ENCODE measurements around the gene ECE1.

ECE1 gene

GRCh38 chr1:21225065-21225464 is 65.2 kb downstream of the ECE1 start:
- Histone ChIP-seq H3K4me1 (ENCODE audit: control insufficient read depth in 2 of 2, insufficient read depth in 1 of 2, low read depth in 1 of 2, low read length in 2 of 2) (no peaks in the 10 kb centered on the region), H3K4ac (ENCODE audit: low read length) (no peak overlapping the region), H3K4me2 (ENCODE audit: insufficient read depth, low read length, poor library complexity, severe bottlenecking) (no peak overlapping the region), H2BK12ac (ENCODE audit: low read length) (no peak overlapping the region), H2BK5ac (ENCODE audit: low read length) (no peak overlapping the region), H3K9me3 (replicated peaks in 1 of 2; ENCODE audit: control insufficient read depth in 2 of 2, insufficient read depth in 1 of 2, low read depth in 1 of 2, low read length in 2 of 2) (no peaks in the 10 kb centered on the region), H3K4me3 (ENCODE audit: low read length in 2 of 2) (no peak overlapping the region), H4K8ac (ENCODE audit: low read depth, low read length) (no peak overlapping the region), H3K14ac (ENCODE audit: low read length) (peak overlapping the region; percentile 21), H3K27ac (replicated peaks; ENCODE audit: low read length) (no peak overlapping the region), H3K9ac (ENCODE audit: low read depth, low read length, poor library complexity) (peak overlapping the region; percentile 50), H2BK15ac (ENCODE audit: low read length) (peak overlapping the region; percentile 37), H3K79me1 (ENCODE audit: low read depth, low read length) (peaks cover 2% of the 10 kb centered on the region), H3K36me3 (replicated peaks in 1 of 2; ENCODE audit: control insufficient read depth in 2 of 2, insufficient read depth in 2 of 2, low read length in 2 of 2) (peaks cover 4 to 68% of the 10 kb centered on the region in 2 donors), H4K91ac (ENCODE audit: low read depth, low read length, poor library complexity) (no peak overlapping the region), H2AK5ac (ENCODE audit: low read depth, low read length) (peak overlapping the region; percentile 75), H3K18ac (ENCODE audit: low read length) (no peak overlapping the region), H2BK120ac (ENCODE audit: low read depth, low read length) (no peak overlapping the region), H2AFZ (ENCODE audit: low read length) (no peak overlapping the region), H3K27me3 (ENCODE audit: control insufficient read depth in 3 of 3, insufficient read depth in 3 of 3, low read depth in 1 of 3, low read length in 3 of 3) (no peaks in the 10 kb centered on the region), H3K23ac (ENCODE audit: low read depth, low read length, poor library complexity) (peak overlapping the region; percentile 91)
- DNase-seq (ENCODE audit: low spot score), result no peak
- WGBS, 2 donors (ENCODE audit: extremely low coverage in 2 of 2, insufficient read length in 2 of 2, insufficient replicate concordance in 1 of 2), result no CpG with 5 or more reads among the region's 33 CpGs

- Histone ChIP-seq H4K8ac (ENCODE audit: low read depth, low read length) (no peak overlapping the region), H2AFZ (ENCODE audit: low read length) (no peak overlapping the region), H4K91ac (ENCODE audit: low read depth, low read length, poor library complexity) (no peak overlapping the region), H3K9me3 (replicated peaks in 1 of 2; ENCODE audit: control insufficient read depth in 2 of 2, insufficient read depth in 1 of 2, low read depth in 1 of 2, low read length in 2 of 2) (no peaks in the 10 kb centered on the region), H2BK5ac (ENCODE audit: low read length) (no peak overlapping the region), H3K4me3 (ENCODE audit: low read length in 2 of 2) (no peak overlapping the region), H3K36me3 (replicated peaks in 1 of 2; ENCODE audit: control insufficient read depth in 2 of 2, insufficient read depth in 2 of 2, low read length in 2 of 2) (peaks cover 2 to 66% of the 10 kb centered on the region in 2 donors), H3K9ac (ENCODE audit: low read depth, low read length, poor library complexity) (no peak overlapping the region), H3K18ac (ENCODE audit: low read length) (no peak overlapping the region), H3K4me2 (ENCODE audit: insufficient read depth, low read length, poor library complexity, severe bottlenecking) (no peak overlapping the region), H3K27ac (replicated peaks; ENCODE audit: low read length) (no peak overlapping the region), H3K4me1 (ENCODE audit: control insufficient read depth in 2 of 2, insufficient read depth in 1 of 2, low read depth in 1 of 2, low read length in 2 of 2) (peaks cover 0 to 5% of the 10 kb centered on the region in 2 donors), H2BK120ac (ENCODE audit: low read depth, low read length) (no peak overlapping the region), H2AK5ac (ENCODE audit: low read depth, low read length) (no peak overlapping the region), H3K14ac (ENCODE audit: low read length) (no peak overlapping the region), H2BK15ac (ENCODE audit: low read length) (no peak overlapping the region), H3K23ac (ENCODE audit: low read depth, low read length, poor library complexity) (no peak overlapping the region), H3K79me1 (ENCODE audit: low read depth, low read length) (peaks cover 2% of the 10 kb centered on the region), H3K4ac (ENCODE audit: low read length) (no peak overlapping the region), H2BK12ac (ENCODE audit: low read length) (no peak overlapping the region), H3K27me3 (ENCODE audit: control insufficient read depth in 3 of 3, insufficient read depth in 3 of 3, low read depth in 1 of 3, low read length in 3 of 3) (no peaks in the 10 kb centered on the region)
- no CpG with 5 or more reads among the region's 7 CpGs for WGBS, 2 donors (ENCODE audit: extremely low coverage in 2 of 2, insufficient read length in 2 of 2, insufficient replicate concordance in 1 of 2)
- no peak for DNase-seq (ENCODE audit: low spot score)
Measured at GRCh38 chr1:21220815-21221214, 69.4 kb downstream of the ECE1 start.

GRCh38 chr1:21219674-21220073 is 70.6 kb downstream of the ECE1 start:
- WGBS, 2 donors (ENCODE audit: extremely low coverage in 2 of 2, insufficient read length in 2 of 2, insufficient replicate concordance in 1 of 2), result no CpG with 5 or more reads among the region's 21 CpGs
- Histone ChIP-seq H3K9me3 (replicated peaks in 1 of 2; ENCODE audit: control insufficient read depth in 2 of 2, insufficient read depth in 1 of 2, low read depth in 1 of 2, low read length in 2 of 2) (no peaks in the 10 kb centered on the region), H4K91ac (ENCODE audit: low read depth, low read length, poor library complexity) (no peak overlapping the region), H4K8ac (ENCODE audit: low read depth, low read length) (no peak overlapping the region), H3K9ac (ENCODE audit: low read depth, low read length, poor library complexity) (no peak overlapping the region), H2BK120ac (ENCODE audit: low read depth, low read length) (no peak overlapping the region), H3K14ac (ENCODE audit: low read length) (no peak overlapping the region), H3K79me1 (ENCODE audit: low read depth, low read length) (peaks cover 2% of the 10 kb centered on the region), H3K4me1 (ENCODE audit: control insufficient read depth in 2 of 2, insufficient read depth in 1 of 2, low read depth in 1 of 2, low read length in 2 of 2) (peaks cover 0 to 5% of the 10 kb centered on the region in 2 donors), H2AK5ac (ENCODE audit: low read depth, low read length) (no peak overlapping the region), H3K4me3 (ENCODE audit: low read length in 2 of 2) (no peak overlapping the region), H2BK12ac (ENCODE audit: low read length) (no peak overlapping the region), H2AFZ (ENCODE audit: low read length) (no peak overlapping the region), H3K23ac (ENCODE audit: low read depth, low read length, poor library complexity) (no peak overlapping the region), H3K36me3 (replicated peaks in 1 of 2; ENCODE audit: control insufficient read depth in 2 of 2, insufficient read depth in 2 of 2, low read length in 2 of 2) (peaks cover 0 to 56% of the 10 kb centered on the region in 2 donors), H3K18ac (ENCODE audit: low read length) (no peak overlapping the region), H2BK5ac (ENCODE audit: low read length) (no peak overlapping the region), H3K4me2 (ENCODE audit: insufficient read depth, low read length, poor library complexity, severe bottlenecking) (no peak overlapping the region), H3K27ac (replicated peaks; ENCODE audit: low read length) (no peak overlapping the region), H2BK15ac (ENCODE audit: low read length) (no peak overlapping the region), H3K27me3 (ENCODE audit: control insufficient read depth in 3 of 3, insufficient read depth in 3 of 3, low read depth in 1 of 3, low read length in 3 of 3) (no peaks in the 10 kb centered on the region), H3K4ac (ENCODE audit: low read length) (no peak overlapping the region)
- DNase-seq (ENCODE audit: low spot score), result no peak

- Histone ChIP-seq H2AFZ (ENCODE audit: low read length) (no peak overlapping the region), H3K4me3 (ENCODE audit: low read length in 2 of 2) (no peak overlapping the region), H3K18ac (ENCODE audit: low read length) (peak overlapping the region; percentile 89), H3K4ac (ENCODE audit: low read length) (no peak overlapping the region), H3K27ac (replicated peaks; ENCODE audit: low read length) (no peak overlapping the region), H3K79me1 (ENCODE audit: low read depth, low read length) (peaks cover 2% of the 10 kb centered on the region), H4K8ac (ENCODE audit: low read depth, low read length) (peak overlapping the region; percentile 23), H2BK12ac (ENCODE audit: low read length) (no peak overlapping the region), H4K91ac (ENCODE audit: low read depth, low read length, poor library complexity) (peak overlapping the region; percentile 30), H3K27me3 (ENCODE audit: control insufficient read depth in 3 of 3, insufficient read depth in 3 of 3, low read depth in 1 of 3, low read length in 3 of 3) (no peaks in the 10 kb centered on the region), H3K9ac (ENCODE audit: low read depth, low read length, poor library complexity) (peak overlapping the region; percentile 12), H2BK15ac (ENCODE audit: low read length) (peak overlapping the region; percentile 19), H2BK120ac (ENCODE audit: low read depth, low read length) (no peak overlapping the region), H2AK5ac (ENCODE audit: low read depth, low read length) (peak overlapping the region; percentile 88), H3K23ac (ENCODE audit: low read depth, low read length, poor library complexity) (peak overlapping the region; percentile 73), H2BK5ac (ENCODE audit: low read length) (peak overlapping the region; percentile 3), H3K4me1 (ENCODE audit: control insufficient read depth in 2 of 2, insufficient read depth in 1 of 2, low read depth in 1 of 2, low read length in 2 of 2) (peaks cover 0 to 5% of the 10 kb centered on the region in 2 donors), H3K9me3 (replicated peaks in 1 of 2; ENCODE audit: control insufficient read depth in 2 of 2, insufficient read depth in 1 of 2, low read depth in 1 of 2, low read length in 2 of 2) (no peaks in the 10 kb centered on the region), H3K14ac (ENCODE audit: low read length) (peak overlapping the region; percentile 75), H3K36me3 (replicated peaks in 1 of 2; ENCODE audit: control insufficient read depth in 2 of 2, insufficient read depth in 2 of 2, low read length in 2 of 2) (peaks cover 0 to 47% of the 10 kb centered on the region in 2 donors), H3K4me2 (ENCODE audit: insufficient read depth, low read length, poor library complexity, severe bottlenecking) (no peak overlapping the region)
- WGBS, 2 donors (ENCODE audit: extremely low coverage in 2 of 2, insufficient read length in 2 of 2, insufficient replicate concordance in 1 of 2), result no CpG with 5 or more reads among the region's 20 CpGs
- DNase-seq (ENCODE audit: low spot score), result no peak
Measured at GRCh38 chr1:21217812-21218596, 72.3 kb downstream of the ECE1 start.

Data from neuronal stem cell (in vitro differentiated cells).